ENCODE results near the gene CFAP74.

Gene CFAP74, protein sequence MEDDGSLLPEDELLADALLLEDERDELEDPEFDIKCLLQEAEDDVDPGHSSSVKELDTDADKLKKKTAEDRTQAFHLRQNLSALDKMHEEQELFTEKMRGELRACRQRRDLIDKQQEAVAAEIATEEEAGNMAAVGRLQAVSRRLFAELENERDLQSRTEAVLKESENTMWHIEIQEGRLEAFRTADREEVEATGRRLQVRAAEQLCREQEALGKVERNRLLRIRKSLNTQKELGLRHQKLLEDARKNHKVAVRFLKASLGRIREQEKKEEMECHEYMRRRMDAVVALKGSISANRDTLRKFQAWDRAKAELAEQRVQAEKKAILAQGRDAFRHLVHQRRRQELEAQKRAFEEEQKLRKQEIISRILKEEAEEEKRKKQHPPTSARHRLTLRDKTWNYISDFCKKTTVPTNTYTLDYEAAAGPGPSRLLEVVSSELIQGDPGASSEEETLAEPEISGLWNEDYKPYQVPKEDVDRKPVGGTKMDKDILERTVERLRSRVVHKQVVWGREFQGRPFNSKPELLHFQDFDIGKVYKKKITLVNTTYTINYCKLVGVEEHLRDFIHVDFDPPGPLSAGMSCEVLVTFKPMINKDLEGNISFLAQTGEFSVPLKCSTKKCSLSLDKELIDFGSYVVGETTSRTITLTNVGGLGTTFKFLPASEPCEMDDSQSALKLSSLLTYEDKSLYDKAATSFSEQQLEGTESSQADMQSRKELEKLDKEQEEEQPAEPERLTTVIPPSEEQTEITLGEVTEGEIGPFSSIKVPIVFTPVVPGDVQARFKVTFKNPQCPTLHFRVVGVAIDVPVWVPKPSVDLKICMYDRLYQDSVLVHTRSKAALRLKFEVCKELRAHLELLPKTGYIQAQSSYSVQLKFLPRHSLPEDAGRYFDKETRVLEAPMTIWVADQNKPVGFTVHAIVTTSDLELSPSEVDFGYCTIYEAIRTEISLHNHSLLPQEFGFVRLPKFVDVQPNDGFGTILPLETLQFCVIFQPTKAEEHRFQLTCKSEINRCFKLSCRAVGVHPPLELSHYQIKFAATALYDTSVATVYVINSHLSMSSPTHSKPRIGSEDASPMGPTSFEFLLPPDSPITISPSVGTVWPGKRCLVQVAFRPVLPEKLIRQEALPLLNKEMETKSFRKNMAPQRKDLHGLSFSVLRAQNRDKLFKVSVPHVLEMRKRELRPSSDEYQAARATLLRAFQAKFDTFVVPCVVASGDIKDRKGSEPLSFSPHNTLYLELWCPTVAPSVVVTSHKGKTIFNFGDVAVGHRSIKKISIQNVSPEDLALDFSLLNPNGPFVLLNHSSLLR (N-terminal part only)

DNA sequence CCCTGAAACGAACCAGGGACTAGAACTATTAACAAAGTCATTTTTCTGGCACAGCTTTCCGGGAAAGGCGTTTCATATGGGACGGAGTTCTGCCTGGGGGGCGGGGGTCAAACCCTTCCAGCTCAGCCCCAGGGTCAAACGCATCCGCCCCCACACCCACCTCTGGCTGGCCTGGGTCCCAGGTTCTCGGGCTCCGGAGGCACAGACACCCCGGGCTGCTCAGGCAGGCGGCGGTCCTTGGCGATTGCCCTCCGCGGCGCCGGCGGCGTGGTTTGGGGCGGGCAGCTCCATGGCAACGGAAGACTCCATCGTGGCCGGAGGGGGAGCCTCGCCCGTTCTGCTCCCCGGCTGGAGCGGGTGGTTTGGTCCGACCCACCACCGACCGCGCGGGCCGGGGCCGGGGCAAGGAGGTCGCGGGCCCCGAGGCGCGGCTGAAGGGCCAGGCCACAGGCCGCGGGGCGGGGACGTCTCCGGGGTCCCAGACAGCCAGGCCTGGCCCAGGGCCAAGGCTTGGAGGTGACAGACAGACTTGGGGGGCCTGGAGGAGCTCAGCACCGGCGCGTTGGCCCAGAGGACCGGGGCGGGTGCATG, at the start of gene CFAP74:
Gene CFAP74, minus strand, starts transcription at position 246 of the 591 bp plus-strand sequence. CDS start 12,830 bp downstream, outside the sequence.
- DNase-seq = peak; percentile 36

DNA sequence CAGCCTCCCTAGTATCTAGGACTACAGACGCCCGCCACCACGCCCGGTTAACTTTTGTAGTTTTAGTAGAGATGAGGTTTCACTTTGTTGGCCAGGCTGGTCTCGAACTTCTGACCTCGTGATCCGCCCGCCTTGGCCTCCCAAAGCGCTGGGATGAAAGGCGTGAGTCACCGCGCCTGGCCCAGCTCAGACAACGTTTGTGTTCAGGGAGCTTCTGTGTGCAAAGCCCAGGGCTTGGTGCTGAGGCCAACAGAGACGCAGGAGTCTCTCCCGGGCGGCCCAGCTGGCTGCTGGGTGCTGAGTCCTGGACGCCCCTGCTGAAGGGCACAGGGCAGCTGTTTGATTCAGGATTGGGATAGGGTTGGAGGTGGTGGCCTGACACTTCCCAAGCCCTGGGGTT, 49.6 kb upstream of the CFAP74 start:
- DNase-seq = no peak

DNA sequence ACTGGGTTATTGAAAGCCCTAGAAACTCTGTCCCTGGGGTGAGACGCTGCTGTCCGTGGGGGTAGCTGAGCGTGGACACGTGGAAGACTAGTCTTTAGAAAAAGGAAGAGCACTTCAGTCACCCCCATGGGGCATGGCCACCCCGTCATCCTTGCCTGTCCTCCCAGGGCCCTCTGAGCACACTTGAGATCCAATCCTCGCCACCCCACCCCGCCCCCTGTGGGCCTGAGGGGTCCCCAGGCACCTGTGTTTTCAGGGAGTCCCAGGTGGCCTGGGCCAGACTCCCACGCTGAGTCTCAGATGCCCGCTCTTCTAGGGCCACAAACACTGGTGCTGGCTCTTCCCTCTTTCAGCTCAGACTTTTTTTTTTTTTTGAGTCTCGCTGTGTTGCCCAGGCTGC, 49.2 kb upstream of the CFAP74 start:
- DNase-seq = no peak

DNA sequence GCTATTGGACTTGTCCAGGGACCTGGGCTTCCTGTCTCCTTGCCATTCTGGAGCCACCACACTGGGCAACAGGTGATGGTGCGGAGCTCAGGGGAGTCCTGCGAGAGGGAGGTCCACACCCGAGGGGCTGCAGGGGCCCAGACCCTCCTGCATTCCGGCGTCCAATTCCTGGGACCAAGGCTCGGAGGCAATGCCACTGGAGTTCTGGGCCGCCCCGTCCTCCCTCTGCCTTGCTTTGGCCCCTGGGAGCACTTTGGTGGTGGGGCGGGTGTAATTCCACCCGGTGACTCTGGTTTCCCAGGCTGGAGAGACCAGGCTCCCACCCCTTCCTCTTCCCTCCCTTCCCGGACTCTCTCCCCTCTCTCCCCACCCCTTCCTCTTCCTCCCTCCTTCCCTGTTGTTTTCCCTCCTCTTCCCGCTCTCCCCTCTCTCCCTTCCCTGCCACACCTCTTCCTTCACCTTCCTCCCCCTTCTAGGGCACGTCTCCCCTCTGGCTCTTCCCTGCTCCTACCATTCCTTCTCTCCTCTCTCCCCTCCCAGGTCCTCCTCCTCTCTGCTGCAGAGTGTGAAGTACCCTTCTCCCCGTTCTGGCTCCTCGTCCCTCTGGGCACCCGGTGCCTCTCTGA, 48.6 kb upstream of the CFAP74 start:
- DNase-seq = no peak

DNA sequence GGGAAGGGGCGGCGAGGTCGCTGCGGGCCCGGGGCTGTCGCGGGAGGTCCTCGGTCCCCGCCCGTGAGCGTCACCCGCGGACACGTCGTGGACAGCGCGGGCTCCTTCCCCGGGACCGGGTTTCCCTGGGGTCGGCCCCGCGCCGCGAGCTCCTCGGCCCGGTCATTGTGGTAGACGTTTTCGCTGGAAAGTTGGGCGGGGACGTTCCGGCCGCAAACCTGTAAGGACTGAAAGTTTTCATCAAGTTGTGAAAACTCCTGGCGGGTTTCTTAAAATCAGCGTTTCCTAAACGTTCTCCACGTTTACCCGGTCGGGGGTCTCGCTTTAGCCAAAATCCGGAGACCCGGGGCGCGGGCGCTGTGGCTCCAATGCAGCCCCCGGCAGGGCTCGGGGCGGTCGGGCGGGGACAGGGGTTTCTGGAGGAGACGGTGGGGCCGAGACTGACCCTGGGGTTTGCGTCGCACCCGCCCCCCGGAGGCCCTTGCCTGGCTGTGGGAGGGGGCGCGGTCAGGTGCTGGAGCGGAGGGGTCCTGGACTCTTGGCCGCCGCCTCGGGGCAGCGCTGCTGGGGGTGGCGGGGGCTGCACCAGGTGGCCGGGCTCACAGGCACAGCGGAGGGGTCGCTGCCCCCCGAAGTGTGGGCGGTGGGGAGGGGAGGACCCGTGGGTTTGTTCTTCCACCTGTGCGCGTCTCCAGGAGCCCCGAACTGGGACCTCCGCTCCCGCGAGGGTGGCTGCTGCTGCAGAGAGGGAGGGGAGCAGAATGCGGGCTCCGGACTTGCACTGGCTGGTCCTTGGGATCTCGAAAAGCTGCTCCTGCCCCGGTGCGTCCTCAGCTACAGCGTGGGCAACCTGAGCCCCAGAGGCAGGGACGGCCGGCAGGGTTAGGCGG, 47.5 kb upstream of the CFAP74 start:
- no peak for DNase-seq

DNA sequence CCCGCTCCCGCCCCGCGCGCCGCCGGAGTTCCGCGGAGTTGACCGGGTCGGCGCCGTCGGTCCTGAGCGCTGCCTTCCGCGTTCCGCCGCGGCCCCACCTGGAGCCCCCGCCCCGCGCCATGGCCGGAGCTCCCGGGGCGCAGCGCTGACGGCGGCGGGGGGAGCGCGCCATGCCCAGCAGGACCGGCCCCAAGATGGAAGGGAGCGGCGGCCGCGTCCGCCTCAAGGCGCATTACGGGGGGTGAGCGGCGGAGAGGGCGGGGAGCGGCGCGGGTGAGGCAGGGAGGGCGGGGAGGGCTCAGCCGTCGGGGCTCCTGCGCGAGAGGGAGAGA, 46.8 kb upstream of the CFAP74 start:
- peak; percentile 62 for DNase-seq

DNA sequence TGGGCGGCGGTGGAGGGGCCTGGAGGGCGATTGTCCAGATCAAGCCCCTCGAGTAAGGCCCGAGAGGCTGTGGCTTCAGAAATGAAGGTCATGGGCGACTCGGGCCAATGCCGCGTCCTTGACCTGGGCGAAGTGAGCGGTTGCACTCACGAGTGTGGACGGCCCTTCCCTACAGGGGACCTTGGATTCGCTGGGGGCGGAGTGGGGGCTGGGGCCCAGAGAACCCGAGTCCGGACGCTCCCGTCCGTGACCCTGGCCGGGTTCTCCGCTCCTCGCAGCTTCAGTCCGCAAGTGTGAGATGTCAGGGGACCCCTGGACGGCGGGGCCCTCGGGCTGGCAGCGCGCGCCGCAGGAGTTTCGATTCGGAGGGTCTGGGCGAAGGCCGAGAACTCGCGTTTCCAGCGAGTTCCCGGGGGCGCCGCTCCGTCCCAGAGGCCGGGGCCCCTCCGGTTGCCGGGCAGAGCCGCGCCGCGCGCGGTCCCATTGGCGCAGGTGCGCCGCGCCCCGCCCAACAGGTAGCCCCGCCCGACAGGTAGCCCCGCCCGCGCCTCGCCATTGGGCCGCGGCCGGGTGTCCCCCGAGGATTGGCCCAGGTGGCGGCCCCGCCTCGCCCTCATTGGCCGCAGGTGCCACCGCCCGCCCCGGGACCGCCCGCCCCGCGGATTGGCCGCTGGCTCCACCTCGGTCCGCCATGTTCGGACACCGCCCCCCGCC, 46.3 kb upstream of the CFAP74 start, which contains the start of gene PRKCZ:
Gene PRKCZ, plus strand, starts transcription at position 694 of the 714 bp plus-strand sequence. CDS start 220 bp downstream, outside the sequence.
- DNase-seq = peak; percentile 90

DNA sequence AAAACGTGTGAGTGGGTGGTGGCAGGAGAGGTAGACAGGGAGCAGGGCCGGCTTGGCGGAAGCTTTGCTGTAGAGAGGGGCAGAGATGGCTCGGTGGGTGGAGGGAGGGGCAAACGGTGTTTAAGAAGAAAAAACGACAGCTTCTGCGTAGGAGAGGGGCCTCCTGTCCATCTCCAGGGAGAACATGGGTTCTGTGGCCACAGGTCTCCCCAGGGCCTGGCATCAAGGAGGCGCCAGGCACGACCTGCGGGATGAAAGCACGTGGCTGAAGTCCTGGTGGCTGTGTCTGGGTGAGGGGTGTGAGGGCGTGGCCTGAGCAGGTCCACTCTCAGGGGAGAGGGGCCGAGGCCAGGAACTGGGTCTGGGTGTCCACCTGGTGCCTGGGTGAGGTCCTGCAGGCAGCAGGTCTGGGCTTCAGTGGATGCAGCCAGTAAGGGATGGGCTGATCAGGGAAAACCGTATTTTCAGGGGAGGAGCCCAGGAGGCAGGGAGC, 45.7 kb upstream of the CFAP74 start:
- peak; percentile 28 for DNase-seq

DNA sequence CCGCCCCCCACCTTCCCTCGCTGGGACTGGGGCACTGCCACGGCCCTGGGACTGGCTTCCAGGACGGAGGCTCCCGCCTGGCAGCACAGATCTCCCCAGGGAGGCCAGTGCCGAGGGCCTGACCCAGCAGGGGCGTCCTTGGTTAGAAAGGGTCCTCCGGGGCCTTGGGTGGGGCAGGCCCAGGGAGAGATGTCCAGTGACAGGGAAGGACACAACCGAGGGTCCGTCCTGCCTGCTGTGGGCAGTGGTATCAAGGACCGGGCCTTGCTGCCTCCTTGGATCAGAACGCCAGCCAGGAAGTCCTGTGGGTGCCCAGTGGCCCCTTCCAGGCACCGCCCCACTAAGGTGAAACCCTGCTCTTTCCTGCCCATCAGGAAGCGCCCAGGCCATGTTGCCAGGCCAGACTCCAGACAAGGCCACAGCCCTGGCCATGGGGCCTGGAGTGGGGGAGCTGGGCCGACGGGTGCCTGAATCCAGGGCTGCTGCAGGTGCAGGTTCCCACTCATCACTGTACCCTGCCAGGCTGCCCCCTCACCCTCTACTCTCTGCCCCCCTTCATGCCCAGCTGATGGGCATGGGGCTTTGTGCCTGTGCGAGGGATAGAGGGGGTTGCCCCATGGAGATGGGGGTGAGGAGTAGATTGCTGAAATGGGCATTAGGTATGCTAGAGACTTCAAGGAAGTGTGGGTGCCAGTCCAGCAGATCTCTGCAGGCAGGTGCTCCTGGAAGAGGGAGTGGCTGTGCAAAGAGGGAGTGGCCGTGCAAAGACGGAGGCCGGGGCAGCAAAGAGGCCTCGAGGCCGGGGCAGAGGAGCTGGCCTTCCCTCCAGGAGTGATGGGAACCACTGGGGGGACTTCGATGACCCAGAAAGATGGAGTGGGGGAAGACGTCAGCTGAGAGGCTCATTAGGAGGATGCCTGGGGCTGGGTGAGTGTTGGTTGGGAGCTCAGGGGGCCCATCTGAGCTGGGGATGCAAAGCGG, 44.5 kb upstream of the CFAP74 start:
- DNase-seq = no peak

DNA sequence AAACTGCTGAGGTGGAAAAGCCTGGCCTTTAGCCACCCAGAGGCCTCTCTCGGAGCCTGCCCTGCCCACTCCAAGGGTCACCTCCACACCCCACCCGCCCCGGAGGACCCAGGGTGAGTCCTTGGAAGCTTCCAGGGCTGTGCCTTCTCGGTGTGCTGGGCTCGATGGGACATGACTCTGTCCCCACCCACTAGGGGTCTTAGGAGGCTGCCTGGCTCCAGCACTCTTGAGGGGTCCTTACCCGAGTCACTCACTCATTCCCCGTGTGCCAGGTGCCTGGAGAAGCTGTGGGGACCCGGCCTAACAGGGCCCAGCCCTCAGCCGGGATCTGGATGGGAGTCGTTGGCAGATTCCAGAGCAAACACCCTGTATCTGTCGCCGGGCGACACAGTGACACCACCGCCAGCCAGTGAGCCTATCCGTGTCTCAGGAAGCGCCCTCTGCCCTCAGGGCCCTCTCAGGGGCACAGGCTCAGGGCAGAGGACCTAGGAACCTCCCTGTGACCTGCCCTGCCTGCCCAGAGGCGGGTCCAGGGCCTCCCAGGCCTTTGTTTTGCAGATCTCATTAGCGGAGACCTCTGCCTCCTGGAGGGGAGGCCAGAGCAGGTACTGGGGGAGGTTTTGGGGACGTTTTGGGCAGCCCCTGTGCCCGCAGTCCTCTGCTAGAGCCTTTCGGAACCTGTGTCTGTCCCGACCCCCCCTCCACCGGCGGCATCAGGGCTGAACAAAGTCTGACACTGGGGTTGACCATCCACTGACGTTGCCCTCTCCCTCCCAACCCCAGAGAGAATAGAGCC, 43.6 kb upstream of the CFAP74 start:
- no peak for DNase-seq

DNA sequence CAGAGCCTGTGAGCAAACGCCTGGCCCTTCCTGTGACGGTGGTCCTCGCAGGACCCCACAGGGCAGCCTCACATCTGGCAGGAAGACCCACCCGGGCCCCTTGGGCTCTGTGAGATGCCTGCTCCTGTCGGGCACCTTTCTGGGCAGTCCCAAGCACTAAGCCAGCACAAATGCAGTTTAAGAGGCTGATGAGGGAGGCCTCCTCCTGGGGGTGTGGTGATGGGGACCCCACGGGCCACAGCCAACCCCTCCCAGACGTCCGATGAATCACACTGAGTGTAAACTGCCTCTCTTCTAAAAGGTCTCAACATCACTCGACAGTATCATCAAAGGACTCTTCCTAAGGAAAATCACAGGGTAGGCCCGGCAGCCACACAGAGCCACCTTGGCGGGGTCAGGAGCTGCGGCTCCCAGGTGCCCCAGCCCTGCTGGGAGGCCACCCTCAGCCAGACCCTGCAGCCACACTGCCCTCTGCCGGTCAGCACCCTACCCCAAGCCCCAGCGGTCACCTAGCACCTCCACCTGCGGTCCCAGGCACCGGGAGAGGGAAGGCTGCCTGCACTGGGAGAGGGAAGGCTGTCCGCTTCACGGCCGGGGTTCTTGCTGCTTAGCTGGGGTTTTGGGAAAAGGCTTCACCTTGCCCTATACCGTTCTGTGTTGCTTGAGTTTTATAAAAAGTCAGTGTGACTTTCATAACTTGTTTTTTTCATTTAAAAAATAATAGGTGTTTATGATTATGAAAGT, 42.8 kb upstream of the CFAP74 start:
- DNase-seq = no peak

DNA sequence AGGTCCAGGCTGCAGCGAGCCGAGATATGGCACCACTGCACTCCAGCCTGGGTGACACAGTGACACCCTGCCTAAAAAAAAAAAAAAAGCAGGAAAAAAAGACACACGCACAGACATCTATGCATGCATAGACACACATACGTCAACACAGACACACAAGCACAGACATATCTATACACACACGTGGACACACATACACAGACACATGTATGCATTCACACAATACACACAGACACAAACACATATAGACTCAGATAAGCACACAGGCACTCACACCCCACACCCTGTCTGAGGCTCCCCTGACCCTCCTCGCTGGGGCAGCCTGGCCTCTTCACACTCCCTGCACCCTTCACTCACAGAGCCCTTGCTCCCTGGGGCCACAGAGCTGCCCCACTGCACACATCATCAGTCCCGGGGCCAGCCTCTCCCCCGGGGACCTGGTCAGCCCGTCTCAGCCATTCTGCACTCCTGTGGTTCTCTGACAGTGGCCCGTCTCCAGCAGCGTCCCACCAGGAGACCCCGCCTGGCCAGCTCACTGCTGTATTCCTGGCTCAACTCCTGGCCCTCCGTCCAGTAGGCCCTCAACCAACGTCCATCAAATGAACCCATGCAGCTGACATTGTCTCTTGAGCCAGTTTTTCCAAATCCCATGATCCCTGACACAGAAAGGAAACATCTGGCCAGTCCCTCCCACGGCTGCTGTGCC, 42.0 kb upstream of the CFAP74 start:
- no peak for DNase-seq

DNA sequence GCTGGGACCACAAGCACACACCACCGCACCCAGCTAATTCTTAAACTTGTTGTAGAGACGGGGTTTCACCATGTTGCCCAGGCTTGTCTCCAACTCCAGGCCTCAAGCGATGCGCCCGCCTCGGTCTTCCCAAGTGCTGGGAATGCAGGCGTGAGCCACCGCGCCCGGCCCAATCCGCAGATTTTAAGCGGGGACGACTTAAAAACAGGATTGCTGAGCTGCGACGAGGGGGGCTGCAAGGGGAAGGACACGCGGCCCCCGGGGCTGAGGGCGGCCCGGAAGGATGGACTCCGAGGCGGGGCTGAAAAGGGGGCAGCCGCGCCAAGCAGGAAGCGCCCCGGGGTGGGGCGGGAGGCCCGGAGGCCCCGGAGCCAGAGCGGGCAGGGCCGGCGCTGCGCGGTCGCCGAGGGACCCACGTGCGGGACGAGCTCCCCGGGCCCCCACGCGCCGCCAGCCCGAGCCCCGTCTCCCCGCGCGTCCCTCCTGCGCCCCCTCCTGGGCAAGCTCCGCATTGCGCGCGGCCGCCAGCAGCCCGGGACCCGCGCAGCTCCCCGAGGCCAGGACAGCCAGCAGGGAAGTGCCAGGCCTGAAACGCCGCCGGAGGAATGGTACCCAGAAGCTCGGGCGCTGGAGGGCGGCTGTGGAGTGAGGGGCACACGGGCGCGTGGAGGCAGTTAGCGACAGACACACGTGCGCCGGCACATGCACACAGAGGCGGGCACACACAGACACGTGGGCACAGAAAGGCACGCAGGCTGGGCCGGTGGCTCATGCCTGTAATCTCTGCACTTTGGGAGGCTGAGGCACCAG, 41.1 kb upstream of the CFAP74 start:
- peak; percentile 47 for DNase-seq

DNA sequence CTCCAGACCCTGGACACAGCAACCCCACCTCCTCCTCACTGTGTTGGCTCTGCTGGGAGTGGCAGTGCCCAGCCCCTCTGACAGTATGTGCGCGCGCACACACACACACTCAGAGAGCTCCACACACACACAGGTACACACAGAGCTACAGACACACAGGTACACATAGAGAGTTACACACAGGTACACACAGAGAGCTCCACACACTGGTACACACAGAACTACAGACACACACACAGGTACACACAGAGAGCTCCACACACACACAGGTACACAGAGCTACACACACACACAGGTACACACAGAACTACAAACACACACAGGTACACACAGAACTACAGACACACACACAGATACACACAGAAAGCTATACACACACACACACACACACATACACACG, 40.3 kb upstream of the CFAP74 start:
- no peak for DNase-seq

Measured in NCI-H2227 treated with DMSO at 0.1 percent for 48 hours (cell line).